ENCODE measurements around the gene LTBP1. TPM values are rescaled to one million over a fixed set of nuclear protein-coding genes. Genes with fewer than 3 reads are reported as not detected.

LTBP1 gene
- total RNA-seq, 2 experiments from 2014 or later, result 0.06 TPM; not detected in 1

DNA sequence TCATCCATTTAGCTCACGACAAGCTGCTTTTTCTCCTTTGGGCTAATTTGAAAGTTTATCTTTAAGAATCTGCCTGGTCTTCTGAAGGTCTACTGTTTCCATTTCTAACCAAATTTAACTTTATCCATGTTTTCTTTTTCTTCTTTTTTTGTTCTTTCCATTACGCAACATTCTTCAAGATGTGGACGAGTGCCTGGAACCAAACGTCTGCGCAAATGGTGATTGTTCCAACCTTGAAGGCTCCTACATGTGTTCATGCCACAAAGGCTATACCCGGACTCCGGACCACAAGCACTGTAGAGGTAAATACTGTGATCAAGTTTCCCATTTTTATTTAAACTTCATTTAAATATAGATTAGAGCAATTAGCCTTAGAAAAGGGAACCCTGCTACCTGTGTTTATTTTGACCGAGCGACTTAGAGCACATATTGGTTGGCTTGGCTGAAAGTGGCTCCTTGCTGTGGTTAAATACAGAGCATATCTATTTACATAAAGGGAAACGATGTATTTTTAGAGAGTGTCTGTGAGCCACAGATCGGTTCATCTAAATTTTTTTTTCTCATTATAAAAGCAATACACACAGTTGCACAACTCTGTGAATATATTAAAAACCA, 346.3 kb downstream of the LTBP1 start:
- TF ChIP-seq CTCF (IDR thresholded peaks at IDR 0.05), result no peak
- Mint-ChIP-seq H3K27ac (no peak overlapping the region), H3K27me3 (peaks cover 5% of the 10 kb centered on the region), H3K4me3 (no peak overlapping the region), H3K4me1 (ENCODE audit: low read depth) (no peaks in the 10 kb centered on the region), H3K9me3 (no peaks in the 10 kb centered on the region), H3K36me3 (ENCODE audit: low read depth) (no peaks in the 10 kb centered on the region)
- Histone ChIP-seq H3K4me1 (ENCODE audit: insufficient read depth, low read length) (no peaks in the 10 kb centered on the region), H3K4me3 (ENCODE audit: low read length) (no peak overlapping the region), H3K27me3 (ENCODE audit: control insufficient read depth in 1 of 2, insufficient read depth in 2 of 2, low read length in 2 of 2) (no peaks in the 10 kb centered on the region), H3K9me3 (ENCODE audit: control insufficient read depth in 1 of 2, insufficient read depth in 1 of 2, low read length in 2 of 2) (no peaks in the 10 kb centered on the region), H3K36me3 (ENCODE audit: insufficient read depth, low read length) (no peaks in the 10 kb centered on the region), H3K27ac (ENCODE audit: low read depth in 1 of 2, low read length in 2 of 2) (no peak overlapping the region)
- ATAC-seq (ENCODE audit: poor library complexity) (no peak), DNase-seq (no peak)
- ChIA-PET POLR2A (no interaction called here), CTCF (no interaction called here)
- intact Hi-C loops (cut with DNase I, micrococcal nuclease), result no loop called here

GRCh38 chr2:33298233-33298632, 351.5 kb downstream of the LTBP1 start:
- DNase-seq (no peak), ATAC-seq (ENCODE audit: poor library complexity) (no peak)
- Mint-ChIP-seq H3K4me3 (no peak overlapping the region), H3K36me3 (ENCODE audit: low read depth) (no peaks in the 10 kb centered on the region), H3K27ac (no peak overlapping the region), H3K27me3 (no peaks in the 10 kb centered on the region), H3K4me1 (ENCODE audit: low read depth) (no peaks in the 10 kb centered on the region), H3K9me3 (no peaks in the 10 kb centered on the region)
- Histone ChIP-seq H3K4me3 (ENCODE audit: low read length) (no peak overlapping the region), H3K27ac (ENCODE audit: low read depth in 1 of 2, low read length in 2 of 2) (no peak overlapping the region), H3K27me3 (ENCODE audit: control insufficient read depth in 1 of 2, insufficient read depth in 2 of 2, low read length in 2 of 2) (no peaks in the 10 kb centered on the region), H3K9me3 (ENCODE audit: control insufficient read depth in 1 of 2, insufficient read depth in 1 of 2, low read length in 2 of 2) (no peaks in the 10 kb centered on the region), H3K4me1 (ENCODE audit: insufficient read depth, low read length) (no peaks in the 10 kb centered on the region), H3K36me3 (ENCODE audit: insufficient read depth, low read length) (no peaks in the 10 kb centered on the region)
- CTCF ChIA-PET, result no interaction called here
- no peak for TF ChIP-seq CTCF (IDR thresholded peaks at IDR 0.05)
- POLR2A ChIA-PET, result no interaction called here
- intact Hi-C loops (cut with DNase I, micrococcal nuclease), result no loop called here

DNA sequence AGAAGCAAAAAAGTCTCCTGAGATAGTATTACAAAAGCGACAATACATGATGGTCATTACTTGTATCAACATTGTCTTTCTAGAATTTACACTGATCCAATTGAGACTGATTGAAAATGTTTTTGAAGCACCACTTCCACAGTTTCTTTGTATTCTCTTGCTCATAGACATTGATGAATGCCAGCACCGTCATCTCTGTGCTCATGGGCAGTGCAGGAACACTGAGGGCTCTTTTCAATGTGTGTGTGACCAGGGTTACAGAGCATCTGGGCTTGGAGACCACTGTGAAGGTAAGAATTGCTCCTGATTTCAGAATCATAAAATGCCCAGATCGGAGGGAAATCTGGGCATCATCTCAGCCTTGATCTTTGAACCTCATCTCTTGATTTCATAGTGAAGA, 354.6 kb downstream of the LTBP1 start:
- intact Hi-C loops (cut with DNase I, micrococcal nuclease), result no loop called here
- no peaks in the 10 kb centered on the region for H3K4me1 ChIP-seq (ENCODE audit: insufficient read depth, low read length)
- H3K9me3 ChIP-seq (ENCODE audit: control insufficient read depth in 1 of 2, insufficient read depth in 1 of 2, low read length in 2 of 2), result no peaks in the 10 kb centered on the region
- ChIA-PET CTCF (no interaction called here), POLR2A (no interaction called here)
- no peaks in the 10 kb centered on the region for H3K36me3 Mint-ChIP-seq (ENCODE audit: low read depth)
- no peak overlapping the region for H3K4me3 ChIP-seq (ENCODE audit: low read length)
- H3K9me3 Mint-ChIP-seq, result no peaks in the 10 kb centered on the region
- no peaks in the 10 kb centered on the region for H3K27me3 Mint-ChIP-seq
- H3K4me3 Mint-ChIP-seq, result no peak overlapping the region
- no peak overlapping the region for H3K27ac ChIP-seq (ENCODE audit: low read depth in 1 of 2, low read length in 2 of 2)
- ATAC-seq (ENCODE audit: poor library complexity) (no peak), DNase-seq (no peak)
- no peak for TF ChIP-seq CTCF (IDR thresholded peaks at IDR 0.05)
- no peaks in the 10 kb centered on the region for H3K36me3 ChIP-seq (ENCODE audit: insufficient read depth, low read length)
- no peaks in the 10 kb centered on the region for H3K27me3 ChIP-seq (ENCODE audit: control insufficient read depth in 1 of 2, insufficient read depth in 2 of 2, low read length in 2 of 2)
- no peaks in the 10 kb centered on the region for H3K4me1 Mint-ChIP-seq (ENCODE audit: low read depth)
- no peak overlapping the region for H3K27ac Mint-ChIP-seq
